HG03139 (cell line): ENCODE results near the gene NEMP1.
A peak's percentile ranks its signal among the peaks of the same experiment; 100 is the strongest.
"Not testable (repeated sequence)": the region's sequence is repeated elsewhere in the genome, so short reads cannot be mapped to it uniquely, and the experiment has no call there.

Source experiments
- ATAC-seq: cut with Tn5 transposase; IDR thresholded peaks from one replicate; pipeline ENCODE4 v1.9.1; 2021; ENCODE audit not compliant: unreplicated experiment

NEMP1 gene

GRCh38 chr12:57031138-57031725, 47.4 kb downstream of the NEMP1 start:
- ATAC-seq, result no peak

GRCh38 chr12:57029457-57029856, 49.1 kb downstream of the NEMP1 start:
- no peak for ATAC-seq

GRCh38 chr12:57027805-57028153, 50.8 kb downstream of the NEMP1 start:
- ATAC-seq, result no peak

- ATAC-seq, result no peak
Measured at GRCh38 chr12:57027011-57027804, 51.4 kb downstream of the NEMP1 start.

GRCh38 chr12:57025196-57025595, 53.4 kb downstream of the NEMP1 start:
- ATAC-seq, result no peak

GRCh38 chr12:57022324-57022723, 56.3 kb downstream of the NEMP1 start:
- ATAC-seq, result not testable (repeated sequence)

GRCh38 chr12:57019983-57020719, 58.4 kb downstream of the NEMP1 start:
- no peak for ATAC-seq

- ATAC-seq, result no peak
Measured at GRCh38 chr12:57018906-57019305, 59.7 kb downstream of the NEMP1 start.

- ATAC-seq, result not testable (repeated sequence)
Measured at GRCh38 chr12:57018353-57018752, 60.2 kb downstream of the NEMP1 start.

GRCh38 chr12:57016348-57016747, 62.2 kb downstream of the NEMP1 start, which contains the start of gene TAC3:
TSS of gene TAC3 (minus strand) at chr12:57016529. CDS start at chr12:57015797, 732 bp downstream.
- ATAC-seq, result no peak

GRCh38 chr12:57012600-57013465, 65.8 kb downstream of the NEMP1 start:
- ATAC-seq, result no peak

- no peak for ATAC-seq
Measured at GRCh38 chr12:57011438-57012424, 66.9 kb downstream of the NEMP1 start.

- ATAC-seq, result no peak
Measured at GRCh38 chr12:57010627-57011247, 67.9 kb downstream of the NEMP1 start.

- ATAC-seq, result no peak
Measured at GRCh38 chr12:57009949-57010626, 68.5 kb downstream of the NEMP1 start.

GRCh38 chr12:57008178-57008577, 70.4 kb downstream of the NEMP1 start:
- no peak for ATAC-seq

GRCh38 chr12:57006809-57007475, 71.6 kb downstream of the NEMP1 start:
- ATAC-seq, result no peak

GRCh38 chr12:57005980-57006808, 72.4 kb downstream of the NEMP1 start, which contains the start of gene ZBTB39:
TSS of gene ZBTB39 (minus strand) at chr12:57006546. CDS start at chr12:57004917, 1,629 bp downstream.
- ATAC-seq, result peak; percentile 47
